Measurements from ENCODE around the gene ASPSCR1. TPM values are rescaled to one million over a fixed set of nuclear protein-coding genes. Genes with fewer than 3 reads are reported as not detected.

The ASPSCR1 gene
- total and polyA plus RNA-seq, 2 of the 13 experiments (the other 11 are each of a cell fraction or from before 2014, with no cell fraction given), result 274 to 314 TPM

GRCh38 chr17:81967533-81968395 is 9.7 kb upstream of the ASPSCR1 start (continued):
- TF ChIP-seq, protein P1, sequence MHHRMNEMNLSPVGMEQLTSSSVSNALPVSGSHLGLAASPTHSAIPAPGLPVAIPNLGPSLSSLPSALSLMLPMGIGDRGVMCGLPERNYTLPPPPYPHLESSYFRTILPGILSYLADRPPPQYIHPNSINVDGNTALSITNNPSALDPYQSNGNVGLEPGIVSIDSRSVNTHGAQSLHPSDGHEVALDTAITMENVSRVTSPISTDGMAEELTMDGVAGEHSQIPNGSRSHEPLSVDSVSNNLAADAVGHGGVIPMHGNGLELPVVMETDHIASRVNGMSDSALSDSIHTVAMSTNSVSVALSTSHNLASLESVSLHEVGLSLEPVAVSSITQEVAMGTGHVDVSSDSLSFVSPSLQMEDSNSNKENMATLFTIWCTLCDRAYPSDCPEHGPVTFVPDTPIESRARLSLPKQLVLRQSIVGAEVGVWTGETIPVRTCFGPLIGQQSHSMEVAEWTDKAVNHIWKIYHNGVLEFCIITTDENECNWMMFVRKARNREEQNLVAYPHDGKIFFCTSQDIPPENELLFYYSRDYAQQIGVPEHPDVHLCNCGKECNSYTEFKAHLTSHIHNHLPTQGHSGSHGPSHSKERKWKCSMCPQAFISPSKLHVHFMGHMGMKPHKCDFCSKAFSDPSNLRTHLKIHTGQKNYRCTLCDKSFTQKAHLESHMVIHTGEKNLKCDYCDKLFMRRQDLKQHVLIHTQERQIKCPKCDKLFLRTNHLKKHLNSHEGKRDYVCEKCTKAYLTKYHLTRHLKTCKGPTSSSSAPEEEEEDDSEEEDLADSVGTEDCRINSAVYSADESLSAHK (CRISPR knock-in tag; IDR thresholded peaks at IDR 0.05; ENCODE audit: borderline replicate concordance), result no peak; the same call in 1 of the 2 replicates
- TF ChIP-seq GATA4 (IDR thresholded peaks at IDR 0.05; ENCODE audit: borderline replicate concordance, low read depth) (peak; percentile 72; the same call in 1 of the 2 replicates), IRF9 (CRISPR knock-in tag; IDR thresholded peaks at IDR 0.05; ENCODE audit: borderline replicate concordance) (peak; percentile 67; the same call in 1 of the 2 replicates), ZNF660 (CRISPR knock-in tag; IDR thresholded peaks at IDR 0.05; ENCODE audit: borderline replicate concordance, low read depth) (0 out of 2 replicates have a peak, but pooled peaks have one; percentile 59), SP1 (IDR thresholded peaks at IDR 0.05) (no peak), SP1 (CRISPR knock-in tag; IDR thresholded peaks at IDR 0.05) (no peak; the same call in 1 of the 2 replicates), FOXM1 (CRISPR knock-in tag; IDR thresholded peaks at IDR 0.05) (no peak), GFI1 (CRISPR knock-in tag; IDR thresholded peaks at IDR 0.05; ENCODE audit: borderline replicate concordance) (0 out of 2 replicates have a peak, but pooled peaks have one; percentile 17), ZFP90 (CRISPR knock-in tag; IDR thresholded peaks at IDR 0.05; ENCODE audit: borderline replicate concordance) (peak; percentile 85; the same call in 1 of the 2 replicates), NFYB (CRISPR knock-in tag; IDR thresholded peaks at IDR 0.05) (0 out of 2 replicates have a peak, but pooled peaks have one; percentile 36), CEBPG (CRISPR knock-in tag; IDR thresholded peaks at IDR 0.05) (peak; percentile 62; the same call in 1 of the 2 replicates), ZNF543 (CRISPR knock-in tag; IDR thresholded peaks at IDR 0.05) (0 out of 2 replicates have a peak, but pooled peaks have one; percentile 44), FOXP1 (IDR thresholded peaks at IDR 0.05) (no peak), FOXP1 (CRISPR knock-in tag; IDR thresholded peaks at IDR 0.05) (peak; percentile 83), ZNF484 (CRISPR knock-in tag; IDR thresholded peaks at IDR 0.05; ENCODE audit: borderline replicate concordance, low read depth) (no peak), ZBTB7A (CRISPR knock-in tag; IDR thresholded peaks at IDR 0.05) (peak; percentile 93), ZBTB20 (CRISPR knock-in tag; IDR thresholded peaks at IDR 0.05; ENCODE audit: borderline replicate concordance, low read depth) (peak; percentile 93; the same call in 1 of the 2 replicates), HCFC1 (IDR thresholded peaks at IDR 0.05; ENCODE audit: low read depth, low read length) (no peak)
- TF ChIP-seq, protein P2, sequence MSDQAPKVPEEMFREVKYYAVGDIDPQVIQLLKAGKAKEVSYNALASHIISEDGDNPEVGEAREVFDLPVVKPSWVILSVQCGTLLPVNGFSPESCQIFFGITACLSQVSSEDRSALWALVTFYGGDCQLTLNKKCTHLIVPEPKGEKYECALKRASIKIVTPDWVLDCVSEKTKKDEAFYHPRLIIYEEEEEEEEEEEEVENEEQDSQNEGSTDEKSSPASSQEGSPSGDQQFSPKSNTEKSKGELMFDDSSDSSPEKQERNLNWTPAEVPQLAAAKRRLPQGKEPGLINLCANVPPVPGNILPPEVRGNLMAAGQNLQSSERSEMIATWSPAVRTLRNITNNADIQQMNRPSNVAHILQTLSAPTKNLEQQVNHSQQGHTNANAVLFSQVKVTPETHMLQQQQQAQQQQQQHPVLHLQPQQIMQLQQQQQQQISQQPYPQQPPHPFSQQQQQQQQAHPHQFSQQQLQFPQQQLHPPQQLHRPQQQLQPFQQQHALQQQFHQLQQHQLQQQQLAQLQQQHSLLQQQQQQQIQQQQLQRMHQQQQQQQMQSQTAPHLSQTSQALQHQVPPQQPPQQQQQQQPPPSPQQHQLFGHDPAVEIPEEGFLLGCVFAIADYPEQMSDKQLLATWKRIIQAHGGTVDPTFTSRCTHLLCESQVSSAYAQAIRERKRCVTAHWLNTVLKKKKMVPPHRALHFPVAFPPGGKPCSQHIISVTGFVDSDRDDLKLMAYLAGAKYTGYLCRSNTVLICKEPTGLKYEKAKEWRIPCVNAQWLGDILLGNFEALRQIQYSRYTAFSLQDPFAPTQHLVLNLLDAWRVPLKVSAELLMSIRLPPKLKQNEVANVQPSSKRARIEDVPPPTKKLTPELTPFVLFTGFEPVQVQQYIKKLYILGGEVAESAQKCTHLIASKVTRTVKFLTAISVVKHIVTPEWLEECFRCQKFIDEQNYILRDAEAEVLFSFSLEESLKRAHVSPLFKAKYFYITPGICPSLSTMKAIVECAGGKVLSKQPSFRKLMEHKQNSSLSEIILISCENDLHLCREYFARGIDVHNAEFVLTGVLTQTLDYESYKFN (CRISPR knock-in tag; conservative IDR thresholded peaks at IDR 0.05), result peak; percentile 94
- TF ChIP-seq, protein P3, sequence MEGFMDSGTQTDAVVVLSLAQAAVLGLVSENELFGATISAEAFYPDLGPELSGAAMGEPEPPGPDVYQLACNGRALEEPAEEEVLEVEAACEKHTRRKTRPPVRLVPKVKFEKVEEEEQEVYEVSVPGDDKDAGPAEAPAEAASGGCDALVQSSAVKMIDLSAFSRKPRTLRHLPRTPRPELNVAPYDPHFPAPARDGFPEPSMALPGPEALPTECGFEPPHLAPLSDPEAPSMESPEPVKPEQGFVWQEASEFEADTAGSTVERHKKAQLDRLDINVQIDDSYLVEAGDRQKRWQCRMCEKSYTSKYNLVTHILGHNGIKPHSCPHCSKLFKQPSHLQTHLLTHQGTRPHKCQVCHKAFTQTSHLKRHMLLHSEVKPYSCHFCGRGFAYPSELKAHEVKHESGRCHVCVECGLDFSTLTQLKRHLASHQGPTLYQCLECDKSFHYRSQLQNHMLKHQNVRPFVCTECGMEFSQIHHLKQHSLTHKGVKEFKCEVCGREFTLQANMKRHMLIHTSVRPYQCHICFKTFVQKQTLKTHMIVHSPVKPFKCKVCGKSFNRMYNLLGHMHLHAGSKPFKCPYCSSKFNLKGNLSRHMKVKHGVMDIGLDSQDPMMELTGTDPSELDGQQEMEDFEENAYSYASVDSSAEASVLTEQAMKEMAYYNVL (CRISPR knock-in tag; IDR thresholded peaks at IDR 0.05; ENCODE audit: borderline replicate concordance), result peak; percentile 92
